Mononuclear cell (primary cell): ENCODE measurements around the gene AUTS2. TPM values are rescaled to one million over a fixed set of nuclear protein-coding genes. Genes with fewer than 3 reads are reported as not detected.

Experiments used
- H3K27me3 ChIP-seq: 2 replicates; pipeline ENCODE4 v1.6.0; 2011; ENCODE audit warnings: low read length, control low read depth; ENCODE audit not compliant: insufficient read depth
- H3K4me1 ChIP-seq: 2 replicates; pipeline ENCODE4 v1.5.1; 2011; ENCODE audit warnings: mild to moderate bottlenecking, low read length, control low read depth; ENCODE audit not compliant: insufficient read depth
- H3K4me3 ChIP-seq: 2 replicates; pipeline ENCODE4 v1.5.1; 2011; ENCODE audit warnings: mild to moderate bottlenecking, low read length, moderate library complexity
- H3K9me3 ChIP-seq: 2 replicates; pipeline ENCODE4 v1.5.1; 2011; ENCODE audit warnings: low read depth, mild to moderate bottlenecking, control low read depth, low read length
- total RNA-seq: library from RNA; depleted of rRNA; stranded (reverse); fragments of >200 nt; gene quantifications from one replicate; pipeline ENCODE4 v1.2.3, GENCODE V29; 2012

Gene AUTS2
- total RNA-seq, 1 donor = 16.5 TPM

- H3K4me1 ChIP-seq = no peaks in the 10 kb centered on the region
- H3K4me3 ChIP-seq = no peak overlapping the region
- H3K27me3 ChIP-seq = no peaks in the 10 kb centered on the region
- H3K9me3 ChIP-seq = no peaks in the 10 kb centered on the region
Measured at GRCh38 chr7:69625238-69625637, 27.0 kb downstream of the AUTS2 start.

- Histone ChIP-seq H3K4me1 (no peaks in the 10 kb centered on the region), H3K27me3 (no peaks in the 10 kb centered on the region), H3K9me3 (no peaks in the 10 kb centered on the region), H3K4me3 (no peak overlapping the region)
Measured at GRCh38 chr7:69625798-69626197, 27.5 kb downstream of the AUTS2 start.

DNA sequence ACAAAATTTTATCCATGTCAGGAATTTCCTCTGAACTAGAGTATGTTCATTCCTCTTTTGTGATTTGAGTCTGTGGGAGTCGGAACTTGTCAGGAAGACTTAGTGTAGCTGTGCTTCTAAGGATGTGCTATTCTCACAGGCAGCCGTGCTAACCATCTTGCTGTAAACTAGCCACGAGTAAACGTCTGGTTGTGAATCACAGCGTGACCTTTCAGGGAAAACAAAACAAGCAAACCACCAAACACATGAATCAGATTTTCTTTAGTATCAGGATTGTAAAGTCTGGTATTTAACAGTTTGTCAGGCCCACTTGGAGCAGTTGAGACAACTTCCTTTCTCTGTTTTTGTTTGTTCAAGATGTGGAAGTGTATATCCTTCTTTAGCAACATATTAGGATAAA lies 32.0 kb downstream of the AUTS2 start:
- no peaks in the 10 kb centered on the region for H3K27me3 ChIP-seq
- no peaks in the 10 kb centered on the region for H3K9me3 ChIP-seq
- H3K4me1 ChIP-seq = no peaks in the 10 kb centered on the region
- H3K4me3 ChIP-seq = no peak overlapping the region

DNA sequence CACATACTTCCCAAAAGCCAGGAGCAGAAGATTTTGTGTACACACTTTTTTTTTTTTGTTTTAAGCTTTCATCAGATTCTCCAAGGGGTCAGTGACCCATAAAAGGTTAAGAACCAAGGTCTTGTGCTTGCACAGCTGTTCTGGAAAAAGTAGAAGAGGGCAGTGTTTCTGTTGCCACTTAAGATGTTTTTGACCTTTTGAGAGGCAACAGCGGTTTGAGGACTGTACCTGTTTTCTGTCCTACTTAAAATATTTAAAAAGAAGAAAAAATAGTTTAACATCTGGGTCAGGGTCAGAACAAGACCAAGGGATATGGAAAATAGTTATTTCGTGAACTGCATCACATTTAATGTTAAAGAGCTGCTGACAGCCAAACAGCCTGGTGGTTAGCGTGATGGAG lies 32.9 kb downstream of the AUTS2 start:
- Histone ChIP-seq H3K9me3 (no peaks in the 10 kb centered on the region), H3K4me3 (no peak overlapping the region)

DNA sequence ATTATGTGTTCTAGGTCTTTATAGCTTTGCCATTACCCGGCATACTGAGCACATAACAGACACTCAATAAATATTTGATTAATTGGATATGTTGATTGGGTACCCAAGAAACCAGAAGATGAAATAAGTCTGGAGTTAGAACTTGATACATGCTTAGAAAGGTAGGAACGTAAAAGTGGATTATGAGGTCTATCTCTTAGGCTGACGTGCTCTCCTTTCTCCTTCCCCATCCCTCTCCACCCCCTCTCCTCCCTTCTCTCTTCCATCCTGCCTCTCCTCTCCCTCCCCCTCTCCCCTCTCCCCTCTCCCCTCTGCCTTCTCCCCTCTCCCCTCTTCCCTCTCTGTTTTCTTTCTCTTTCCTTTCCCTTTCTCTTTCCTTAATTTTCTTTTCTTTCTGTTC lies 34.0 kb downstream of the AUTS2 start:
- no peaks in the 10 kb centered on the region for H3K27me3 ChIP-seq
- H3K9me3 ChIP-seq = no peaks in the 10 kb centered on the region
- H3K4me1 ChIP-seq = no peaks in the 10 kb centered on the region
- H3K4me3 ChIP-seq = no peak overlapping the region

More for the DNA sequence above, 32.9 kb downstream of the AUTS2 start:
- no peaks in the 10 kb centered on the region for H3K4me1 ChIP-seq
- no peaks in the 10 kb centered on the region for H3K27me3 ChIP-seq

DNA sequence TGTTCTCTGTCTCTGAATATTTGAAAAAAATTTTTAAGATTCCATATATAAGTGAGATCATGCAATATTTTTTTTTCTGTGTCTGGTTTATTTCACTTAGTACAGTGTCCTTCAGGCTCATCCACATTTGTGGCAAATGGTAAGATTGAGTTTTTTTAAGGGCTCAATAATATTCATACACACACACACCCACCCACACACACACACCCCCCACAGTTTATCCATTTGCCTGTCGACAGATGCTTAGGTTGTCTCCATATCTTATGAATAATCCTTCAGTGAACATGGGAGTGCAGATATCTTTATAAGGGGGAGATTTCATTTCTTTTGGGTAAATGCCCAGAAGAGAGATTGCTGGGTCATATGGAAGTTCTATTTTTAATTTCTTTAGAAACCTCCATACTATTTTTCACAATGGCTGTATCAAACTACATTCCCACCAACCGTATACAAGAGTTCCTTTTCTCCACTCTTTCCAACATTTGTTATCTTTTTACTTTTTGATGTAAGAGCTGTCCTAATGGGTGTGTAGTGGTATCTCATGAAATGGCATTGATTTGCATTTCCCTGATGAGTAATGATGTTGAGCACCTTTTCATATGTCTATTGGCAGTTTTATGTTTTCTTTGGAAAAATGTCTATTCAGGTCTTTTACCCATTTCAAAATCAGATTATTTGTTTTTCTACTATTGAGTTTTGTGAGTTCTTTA lies 35.0 kb downstream of the AUTS2 start:
- H3K4me3 ChIP-seq = no peak overlapping the region
- no peaks in the 10 kb centered on the region for H3K27me3 ChIP-seq
- no peaks in the 10 kb centered on the region for H3K4me1 ChIP-seq
- H3K9me3 ChIP-seq = no peaks in the 10 kb centered on the region

- no peaks in the 10 kb centered on the region for H3K9me3 ChIP-seq
- H3K27me3 ChIP-seq = no peaks in the 10 kb centered on the region
- H3K4me3 ChIP-seq = no peak overlapping the region
- no peaks in the 10 kb centered on the region for H3K4me1 ChIP-seq
Measured at GRCh38 chr7:69635555-69636185, 37.4 kb downstream of the AUTS2 start.

GRCh38 chr7:69638674-69639073 lies 40.4 kb downstream of the AUTS2 start:
- Histone ChIP-seq H3K27me3 (no peaks in the 10 kb centered on the region), H3K4me1 (no peaks in the 10 kb centered on the region), H3K9me3 (no peaks in the 10 kb centered on the region)

DNA sequence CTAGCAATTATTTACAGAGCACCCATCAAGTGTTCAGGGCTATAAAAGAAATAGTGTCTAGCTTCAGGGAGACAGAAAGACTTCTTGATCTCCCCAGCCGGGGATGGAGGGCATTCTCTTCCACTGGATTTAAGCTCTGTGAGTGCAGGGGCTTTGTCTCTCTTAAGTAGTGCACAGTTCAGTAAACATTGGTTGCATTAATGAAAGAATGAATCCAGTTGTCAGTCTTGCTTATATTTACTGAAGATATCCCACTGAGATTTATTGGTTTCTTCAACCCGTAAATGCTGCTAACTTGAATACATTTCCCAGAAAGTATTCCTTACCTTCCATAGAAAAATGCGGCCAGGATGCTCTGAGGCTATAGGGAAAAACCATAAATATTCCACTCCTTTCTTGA lies 41.9 kb downstream of the AUTS2 start:
- H3K9me3 ChIP-seq = no peaks in the 10 kb centered on the region
- no peaks in the 10 kb centered on the region for H3K27me3 ChIP-seq
- H3K4me1 ChIP-seq = no peaks in the 10 kb centered on the region
- H3K4me3 ChIP-seq = no peak overlapping the region

More at GRCh38 chr7:69638674-69639073, 40.4 kb downstream of the AUTS2 start:
- no peak overlapping the region for H3K4me3 ChIP-seq

- Histone ChIP-seq H3K4me3 (no peak overlapping the region), H3K27me3 (no peaks in the 10 kb centered on the region), H3K4me1 (no peaks in the 10 kb centered on the region), H3K9me3 (no peaks in the 10 kb centered on the region)
Measured at GRCh38 chr7:69640925-69641594, 42.8 kb downstream of the AUTS2 start.

DNA sequence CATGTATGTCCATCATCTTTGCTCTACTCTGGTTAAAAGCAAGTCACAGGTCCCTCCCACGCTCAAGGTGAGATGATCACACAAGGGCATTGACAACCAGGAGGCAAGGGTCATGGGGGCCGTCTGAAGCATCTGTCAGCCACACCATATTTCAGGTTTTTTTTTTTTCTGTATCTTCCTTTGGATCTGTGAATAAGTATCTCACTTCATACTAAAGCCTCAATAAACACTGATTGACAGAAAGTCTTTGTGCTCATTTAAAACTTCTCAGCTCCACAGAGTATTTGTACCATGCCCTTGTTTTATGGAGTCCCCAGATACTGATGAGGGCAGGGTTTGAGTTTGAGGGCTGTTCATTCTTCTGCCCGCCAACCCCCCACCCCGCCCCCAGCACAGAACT lies 45.0 kb downstream of the AUTS2 start:
- H3K4me3 ChIP-seq = no peak overlapping the region
- no peaks in the 10 kb centered on the region for H3K9me3 ChIP-seq
- H3K27me3 ChIP-seq = no peaks in the 10 kb centered on the region
- no peaks in the 10 kb centered on the region for H3K4me1 ChIP-seq

- no peak overlapping the region for H3K4me3 ChIP-seq
- H3K9me3 ChIP-seq = no peaks in the 10 kb centered on the region
- H3K4me1 ChIP-seq = no peaks in the 10 kb centered on the region
- no peaks in the 10 kb centered on the region for H3K27me3 ChIP-seq
Measured at GRCh38 chr7:69643708-69644445, 45.6 kb downstream of the AUTS2 start.

- Histone ChIP-seq H3K4me3 (no peak overlapping the region), H3K4me1 (no peaks in the 10 kb centered on the region)
Measured at GRCh38 chr7:69645683-69646082, 47.4 kb downstream of the AUTS2 start.

GRCh38 chr7:69651101-69651590 lies 52.9 kb downstream of the AUTS2 start:
- no peaks in the 10 kb centered on the region for H3K27me3 ChIP-seq
- no peaks in the 10 kb centered on the region for H3K9me3 ChIP-seq
- H3K4me3 ChIP-seq = no peak overlapping the region
- H3K4me1 ChIP-seq = peaks cover 14% of the 10 kb centered on the region

More at GRCh38 chr7:69645683-69646082, 47.4 kb downstream of the AUTS2 start:
- Histone ChIP-seq H3K27me3 (no peaks in the 10 kb centered on the region), H3K9me3 (no peaks in the 10 kb centered on the region)
